TTC549 (cell line): Measurements from ENCODE around the gene OOSP2.
"Not testable (repeated sequence)": the region's sequence is repeated elsewhere in the genome, so short reads cannot be mapped to it uniquely, and the experiment has no call there.

Experiments used
- FAIRE-seq: peaks from 2 replicates; lab custom pipeline; 2012; peaks lifted over from hg19 to GRCh38; lab: Jason Lieb, UNC

The OOSP2 gene

DNA sequence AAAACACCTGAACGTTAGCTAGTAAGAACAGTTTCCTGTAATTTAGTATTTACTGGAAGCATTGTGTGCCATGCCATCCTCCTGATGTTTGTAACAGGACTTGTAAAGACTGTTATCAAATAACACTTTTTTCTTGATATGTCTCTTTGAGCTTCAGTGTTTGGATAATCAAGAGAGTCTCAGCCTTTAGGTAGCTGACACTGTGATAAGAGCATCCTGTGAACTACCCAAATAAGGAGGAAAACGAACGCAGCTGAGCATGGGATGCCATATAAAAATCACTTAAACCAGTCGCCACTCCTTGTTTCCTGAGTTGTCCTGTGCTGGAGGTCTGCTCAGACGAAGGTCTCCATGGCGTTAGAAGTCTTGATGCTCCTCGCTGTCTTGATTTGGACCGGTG is at the start of gene OOSP2:
TSS of gene OOSP2 (plus strand) at position 301 of the 400 bp plus-strand sequence. CDS start at position 352, 51 bp downstream.
- FAIRE-seq: no peak

- no peak for FAIRE-seq
These were observed 49.8 kb upstream of the OOSP2 start for GRCh38 chr11:59990421-59990820.

GRCh38 chr11:59992425-59992824 is 47.8 kb upstream of the OOSP2 start:
- no peak for FAIRE-seq

- FAIRE-seq: no peak
These were observed 42.4 kb upstream of the OOSP2 start for GRCh38 chr11:59997800-59998199.

DNA sequence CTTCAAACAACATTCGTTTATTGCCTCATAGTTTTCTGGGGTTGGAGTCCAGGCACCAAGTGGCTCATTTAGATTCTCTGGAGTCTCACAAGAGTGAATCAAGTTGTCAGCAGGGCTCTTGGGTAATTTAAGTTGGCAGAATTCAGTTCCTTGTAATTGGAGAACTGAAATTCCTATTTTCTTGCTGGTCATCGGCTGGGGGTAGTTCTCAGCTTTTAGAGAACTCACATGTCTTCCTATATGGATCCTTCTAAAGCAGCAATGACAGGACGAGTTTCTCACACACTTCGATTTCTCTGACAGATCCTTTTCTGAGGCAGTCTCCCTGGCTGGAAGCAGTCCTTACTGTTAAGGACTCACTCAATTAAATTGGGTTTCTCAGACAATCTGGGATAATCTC is 40.5 kb upstream of the OOSP2 start:
- FAIRE-seq: no peak

DNA sequence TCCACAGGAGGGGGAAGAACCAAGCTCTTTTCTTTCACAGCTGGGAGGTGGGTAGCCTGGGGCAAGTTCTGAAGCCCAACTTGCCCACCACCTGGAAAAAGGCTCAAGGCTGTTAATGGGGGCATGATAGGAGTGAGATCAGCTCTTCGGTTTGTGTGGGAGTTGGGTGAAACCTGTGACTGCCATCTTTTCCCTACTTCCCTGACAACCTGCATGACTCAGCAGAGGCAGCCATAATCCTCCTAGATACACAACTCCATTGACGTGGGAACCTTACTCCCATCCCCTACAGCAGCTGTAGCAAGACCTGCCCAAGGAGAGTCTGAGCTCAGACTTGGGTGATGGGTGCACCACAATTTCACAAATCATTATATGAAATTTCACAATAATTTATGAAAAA is 36.5 kb upstream of the OOSP2 start:
- FAIRE-seq: no peak

DNA sequence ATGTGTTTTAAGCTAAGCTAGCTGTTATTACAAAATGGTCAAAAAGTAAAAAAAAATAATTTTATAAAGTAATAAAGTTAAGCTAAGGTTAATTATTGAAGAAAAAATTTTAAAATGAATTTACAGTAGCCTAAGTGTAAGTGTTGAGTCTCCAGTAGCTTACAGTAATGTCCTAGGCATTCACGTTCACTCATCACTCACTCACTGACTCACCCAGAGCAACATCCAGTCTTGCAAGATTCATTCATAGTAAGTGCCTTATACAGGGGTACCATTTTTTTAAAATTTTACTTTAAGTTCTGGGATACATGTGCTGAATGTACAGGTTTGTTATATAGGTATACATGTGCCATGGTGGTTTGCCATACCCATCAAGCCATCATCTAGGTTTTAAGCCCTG is 34.8 kb upstream of the OOSP2 start:
- FAIRE-seq: no peak

GRCh38 chr11:60016881-60017280 is 23.3 kb upstream of the OOSP2 start, which contains the start of gene OOSP4B:
Gene OOSP4B (plus strand): TSS chr11:60017181.
- no peak for FAIRE-seq

DNA sequence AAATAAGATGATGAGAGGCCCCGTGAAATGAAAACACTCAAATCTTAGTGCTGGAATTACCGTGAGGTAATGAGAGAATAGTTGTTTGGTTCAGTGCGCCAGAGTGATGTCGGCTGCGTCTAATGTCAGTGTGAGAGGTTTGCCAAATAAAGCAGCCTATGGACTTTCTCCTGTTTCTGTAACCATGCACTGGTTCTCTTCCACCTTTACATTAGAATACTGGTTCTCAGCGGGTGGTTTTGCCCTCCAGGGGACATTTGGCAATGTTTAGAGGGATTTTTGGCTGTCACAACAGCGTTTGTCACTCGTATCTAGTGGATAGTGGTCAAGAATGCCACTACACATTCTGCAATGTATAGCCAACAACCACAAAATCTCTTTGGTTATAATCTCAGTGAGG is 22.2 kb upstream of the OOSP2 start:
- no peak for FAIRE-seq

DNA sequence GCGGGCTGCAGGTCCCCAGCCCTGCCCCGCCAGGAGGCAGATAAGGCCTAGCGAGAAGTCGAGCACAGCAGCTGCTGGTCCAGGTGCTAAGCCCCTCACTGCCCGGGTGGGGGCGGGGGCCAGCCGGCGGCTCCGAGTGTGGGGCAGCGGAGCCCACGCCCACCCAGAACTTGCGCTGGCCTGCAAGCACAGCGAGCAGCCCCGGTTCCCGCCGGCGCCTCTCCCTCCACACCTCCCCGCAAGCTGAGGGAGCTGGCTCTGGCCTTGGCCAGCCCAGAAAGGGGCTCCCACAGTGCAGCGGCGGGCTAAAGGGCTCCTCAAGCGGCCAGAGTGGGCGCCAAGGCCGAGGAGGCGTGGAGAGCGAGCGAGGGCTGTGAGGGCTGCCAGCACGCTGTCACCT is 19.8 kb upstream of the OOSP2 start:
- FAIRE-seq: not testable (repeated sequence)

DNA sequence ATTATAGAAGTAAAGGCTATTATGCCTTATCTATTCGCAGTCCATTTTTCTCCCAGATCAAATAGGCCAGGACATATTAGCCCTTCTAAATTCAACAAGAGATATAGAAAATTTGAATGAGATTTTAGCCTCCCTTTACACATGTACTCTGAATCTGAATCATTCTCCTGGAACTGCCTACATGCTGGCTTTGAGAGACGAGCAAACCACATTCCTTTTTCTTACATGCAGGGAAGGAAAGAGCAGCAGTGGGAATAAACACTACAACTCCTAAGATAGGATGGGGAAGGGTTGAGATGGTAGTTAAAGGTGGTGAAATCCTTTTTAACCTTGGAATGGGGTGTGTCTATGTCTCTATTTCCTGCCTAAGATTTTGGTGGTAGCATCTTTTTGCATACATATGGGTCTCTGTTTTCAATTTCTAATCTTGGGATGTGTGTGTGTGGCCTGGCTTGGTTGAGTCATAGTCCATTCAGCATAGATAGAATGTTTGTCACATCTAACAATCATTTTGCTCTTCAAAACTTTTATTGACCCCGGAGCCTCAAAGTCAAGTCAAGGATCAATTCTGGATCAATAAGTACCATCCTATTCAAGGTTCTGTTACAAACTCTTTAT is 11.1 kb upstream of the OOSP2 start:
- no peak for FAIRE-seq

DNA sequence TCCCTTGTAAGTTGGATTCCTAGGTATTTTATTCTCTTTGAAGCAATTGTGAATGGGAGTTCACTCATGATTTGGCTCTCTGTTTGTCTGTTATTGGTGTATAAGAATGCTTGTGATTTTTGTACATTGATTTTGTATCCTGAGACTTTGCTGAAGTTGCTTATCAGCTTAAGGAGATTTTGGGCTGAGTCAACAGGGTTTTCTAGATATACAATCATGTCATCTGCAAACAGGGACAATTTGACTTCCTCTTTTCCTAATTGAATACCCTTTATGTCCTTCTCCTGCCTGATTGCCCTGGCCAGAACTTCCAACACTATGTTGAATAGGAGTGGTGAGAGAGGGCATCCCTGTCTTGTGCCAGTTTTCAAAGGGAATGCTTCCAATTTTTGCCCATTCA is 10.2 kb downstream of the OOSP2 start:
- not testable (repeated sequence) for FAIRE-seq

DNA sequence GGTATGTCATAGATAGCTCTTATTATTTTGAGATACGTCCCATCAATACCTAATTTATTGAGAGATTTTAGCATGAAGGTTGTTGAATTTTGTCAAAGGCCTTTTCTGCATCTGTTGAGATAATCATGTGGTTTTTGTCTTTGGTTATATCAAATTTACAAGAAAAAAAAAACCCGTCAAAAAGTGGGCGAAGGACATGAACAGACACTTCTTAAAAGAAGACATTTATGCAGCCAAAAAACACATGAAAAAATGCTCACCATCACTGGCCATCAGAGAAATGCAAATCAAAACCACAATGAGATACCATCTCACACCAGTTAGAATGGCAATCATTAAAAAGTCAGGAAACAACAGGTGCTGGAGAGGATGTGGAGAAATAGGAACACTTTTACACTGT is 10.6 kb downstream of the OOSP2 start:
- not testable (repeated sequence) for FAIRE-seq

- no peak for FAIRE-seq
These were observed 16.2 kb downstream of the OOSP2 start, which contains the start of gene MS4A3 for GRCh38 chr11:60056349-60056969. Gene MS4A3 (plus strand): TSS chr11:60056665. CDS start chr11:60061161, 4,496 bp downstream.

DNA sequence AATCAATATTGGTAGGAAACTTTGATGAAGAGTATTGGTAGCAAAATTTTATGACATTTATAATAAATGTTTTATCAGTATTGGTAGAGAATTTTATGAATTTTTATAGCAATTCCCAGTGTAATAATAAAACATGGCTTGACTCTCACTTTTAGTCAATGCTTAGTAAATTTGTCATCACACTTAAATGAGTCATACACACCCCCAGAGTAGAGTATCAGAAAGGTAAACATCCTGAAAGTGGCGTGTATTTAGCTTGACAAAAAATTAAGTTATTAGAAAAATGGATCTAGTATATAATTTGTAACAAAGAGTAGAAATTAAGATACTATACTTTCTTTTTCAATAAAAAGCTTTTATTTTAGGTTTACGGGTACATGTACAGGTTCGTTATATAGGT is 18.8 kb downstream of the OOSP2 start:
- FAIRE-seq: no peak

DNA sequence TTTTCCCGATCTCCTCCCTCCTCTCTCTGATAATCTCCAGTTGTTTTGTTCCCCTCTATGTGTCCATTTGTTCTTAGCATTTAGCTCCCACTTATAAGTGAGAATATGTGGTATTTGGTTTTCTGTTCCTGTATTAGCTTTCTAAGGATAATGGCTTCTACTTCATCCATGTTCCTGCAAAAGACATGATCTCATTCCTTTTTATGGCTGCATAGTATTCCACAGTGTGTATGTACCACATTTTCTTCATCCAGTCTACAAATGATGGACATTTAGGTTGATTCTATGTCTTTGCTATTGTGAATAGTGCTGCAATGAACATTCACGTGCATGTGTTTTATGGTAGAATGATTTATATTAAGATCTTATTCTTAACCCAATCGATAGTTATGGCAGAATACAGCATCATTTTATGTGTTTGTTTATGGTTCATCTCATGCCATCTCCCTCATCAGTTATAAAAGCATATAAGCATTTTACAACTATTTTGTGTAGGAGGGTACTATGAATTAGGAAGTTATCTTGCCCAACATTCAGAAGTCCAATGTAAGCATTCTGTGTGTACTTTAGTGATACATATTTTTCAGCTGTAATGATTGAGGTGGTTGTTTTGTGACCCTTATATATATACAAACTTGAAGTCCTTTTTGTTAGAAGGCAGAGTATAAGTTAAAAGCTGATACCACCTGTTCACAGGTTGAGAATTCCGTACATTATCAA is 19.5 kb downstream of the OOSP2 start:
- no peak for FAIRE-seq

DNA sequence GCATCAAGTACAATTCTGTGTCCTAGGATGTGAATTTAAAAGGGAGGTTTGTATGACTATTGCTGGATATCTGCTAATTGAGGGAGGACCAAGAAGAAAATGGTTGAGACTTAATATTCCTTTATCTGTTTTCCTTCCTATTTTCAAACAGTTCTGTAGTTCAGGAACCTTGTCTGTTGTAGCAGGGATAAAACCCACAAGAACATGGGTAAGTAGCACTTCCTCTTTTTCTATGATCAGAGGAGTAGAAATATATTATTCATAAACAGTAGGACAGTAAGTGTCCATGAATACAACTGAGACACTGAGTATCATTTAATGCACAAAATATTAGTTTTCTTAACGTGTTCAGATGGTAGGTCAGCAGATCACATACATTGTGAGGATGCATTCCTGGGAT is 23.9 kb downstream of the OOSP2 start:
- FAIRE-seq: no peak

- FAIRE-seq: no peak
These were observed 25.6 kb downstream of the OOSP2 start for GRCh38 chr11:60065801-60066200.

- FAIRE-seq: no peak
These were observed 29.2 kb downstream of the OOSP2 start for GRCh38 chr11:60069450-60069849.

- not testable (repeated sequence) for FAIRE-seq
These were observed 31.4 kb downstream of the OOSP2 start for GRCh38 chr11:60071644-60072043.

GRCh38 chr11:60077216-60077817 is 37.1 kb downstream of the OOSP2 start:
- no peak for FAIRE-seq

DNA sequence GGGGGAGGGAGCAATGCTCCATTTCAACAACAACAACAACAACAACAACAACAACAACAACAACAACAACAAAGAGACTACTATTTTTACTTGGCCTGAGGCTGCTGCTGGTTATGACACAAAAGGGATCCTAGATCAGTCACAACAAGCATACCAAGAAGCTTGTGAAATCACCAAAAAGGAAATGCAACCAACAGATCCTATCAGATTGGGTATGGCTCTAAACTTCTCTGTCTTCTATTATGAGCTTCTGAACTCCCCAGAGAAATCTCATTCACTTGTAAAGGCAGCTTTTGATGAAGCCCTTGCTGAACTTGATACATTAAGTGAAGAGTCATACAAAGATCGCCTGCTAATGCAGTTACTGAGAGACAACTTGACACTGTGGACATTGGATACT is 37.8 kb downstream of the OOSP2 start:
- FAIRE-seq: no peak

DNA sequence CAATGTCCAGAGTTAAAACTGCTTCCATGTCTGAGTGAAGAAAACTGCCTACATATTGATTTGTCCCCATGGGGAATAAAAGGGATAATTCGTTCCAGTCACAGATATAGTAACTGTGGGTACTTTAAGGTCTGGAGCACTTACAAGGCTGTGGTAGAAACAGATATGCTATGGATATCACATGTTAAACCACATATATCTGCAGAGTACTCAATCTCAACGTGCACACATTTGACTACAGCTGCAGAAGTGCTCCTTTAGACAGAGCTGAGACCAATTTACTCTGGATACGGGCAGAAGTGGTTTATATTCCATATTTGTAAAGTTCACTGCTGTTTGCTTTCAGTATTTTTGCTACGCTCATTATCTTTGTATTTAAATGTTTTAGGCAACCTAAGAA is 38.5 kb downstream of the OOSP2 start:
- no peak for FAIRE-seq
